ENCODE measurements around the gene DSCAML1. TPM values are rescaled to one million over a fixed set of nuclear protein-coding genes. Genes with fewer than 3 reads are reported as not detected.

Gene DSCAML1
- total and polyA plus RNA-seq, 2 of the 8 experiments (the other 6 are each of a cell fraction or from before 2014, with no cell fraction given), result 0.19 to 0.24 TPM

DNA sequence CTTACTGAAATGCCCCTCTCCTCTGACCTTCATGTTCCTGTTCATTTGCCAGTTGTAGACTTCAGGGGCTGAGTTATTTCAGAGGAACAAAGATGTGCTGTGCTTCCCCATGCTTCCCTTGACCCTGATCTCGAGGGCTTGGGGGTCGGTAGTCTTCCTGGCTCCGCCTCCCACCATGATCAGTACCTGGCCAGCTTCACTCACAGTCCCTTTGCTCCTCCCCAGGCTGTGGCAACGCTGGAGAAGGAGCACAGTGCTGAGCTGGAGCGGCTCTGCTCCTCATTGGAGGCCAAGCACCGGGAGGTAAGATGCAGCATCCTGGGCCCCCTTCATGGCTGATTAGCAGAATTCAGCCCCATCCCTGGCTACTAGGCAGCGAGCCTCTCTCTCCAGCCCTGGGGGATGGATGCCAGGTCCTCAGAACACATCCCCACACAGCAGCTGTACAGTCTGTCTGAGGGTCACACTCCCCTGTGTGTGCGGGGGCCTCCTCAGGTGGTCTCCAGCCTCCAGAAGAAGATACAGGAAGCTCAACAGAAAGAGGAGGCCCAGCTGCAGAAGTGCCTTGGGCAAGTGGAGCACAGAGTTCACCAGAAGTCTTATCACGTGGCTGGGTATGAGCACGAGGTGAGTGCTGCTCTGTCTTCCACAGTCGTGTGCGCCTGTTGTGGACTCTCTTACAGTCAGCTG lies 404.9 kb downstream of the DSCAML1 start:
- Histone ChIP-seq H3K4ac (replicated peaks; ENCODE audit: insufficient read length, low read depth, low read length) (no peak overlapping the region), H3K36me3 (ENCODE audit: control insufficient read depth in 2 of 4, insufficient read depth in 4 of 4, low read length in 3 of 4) (peaks cover 0 to 43% (median 21%) of the 10 kb centered on the region in 4 experiments; a peak in 7 of 8 replicates), H3K79me2 (ENCODE audit: control insufficient read depth in 1 of 2, insufficient read depth in 2 of 2, low read length in 2 of 2) (no peaks in the 10 kb centered on the region), H4K8ac (ENCODE audit: extremely low read depth, insufficient read depth, low read length) (no peak overlapping the region), H3K23me2 (ENCODE audit: low read depth, low read length) (no peaks in the 10 kb centered on the region), H4K91ac (replicated peaks; ENCODE audit: insufficient read length, low read length) (no peak overlapping the region), H3K4me1 (replicated peaks in 1 of 4; ENCODE audit: control insufficient read depth in 3 of 4, insufficient read depth in 4 of 4, low read length in 3 of 4) (no peaks in the 10 kb centered on the region), H2BK5ac (ENCODE audit: low read depth, low read length) (no peak overlapping the region), H2AFZ (ENCODE audit: low read length) (no peak overlapping the region), H2BK12ac (ENCODE audit: low read depth, low read length) (no peak overlapping the region), H3K14ac (ENCODE audit: insufficient read length) (no peak overlapping the region), H2AK5ac (ENCODE audit: low read depth, low read length) (no peak overlapping the region), H4K5ac (ENCODE audit: insufficient read length, low read depth, low read length) (no peak overlapping the region), H2BK20ac (ENCODE audit: low read length) (no peak overlapping the region), H3K27me3 (replicated peaks in 1 of 4; ENCODE audit: control insufficient read depth in 3 of 4, extremely low read depth in 1 of 4, insufficient read depth in 3 of 4, low read length in 3 of 4) (no peaks in the 10 kb centered on the region), H3K9me3 (ENCODE audit: insufficient read depth in 2 of 2, low read depth in 1 of 2, low read length in 1 of 2) (peaks cover 0 to 5% of the 10 kb centered on the region in 2 experiments; a peak in 1 of 4 replicates), H4K20me1 (replicated peaks in 1 of 2; ENCODE audit: control insufficient read depth in 1 of 2, insufficient read depth in 2 of 2, low read length in 2 of 2) (peaks cover 4 to 8% of the 10 kb centered on the region in 2 experiments), H3K4me3 (ENCODE audit: extremely low read depth in 1 of 4, insufficient read depth in 2 of 4, low read depth in 3 of 4, low read length in 4 of 4) (no peak overlapping the region), H3K18ac (ENCODE audit: extremely low read depth, low read length) (no peak overlapping the region), H3K4me2 (ENCODE audit: insufficient read depth in 1 of 2, low read depth in 2 of 2, low read length in 2 of 2) (no peak overlapping the region), H3K56ac (replicated peaks; ENCODE audit: insufficient read length, low read depth, low read length) (no peak overlapping the region), H2BK120ac (replicated peaks; ENCODE audit: low read depth, low read length) (no peak overlapping the region), H3K9ac (replicated peaks in 1 of 4; ENCODE audit: extremely low read depth in 1 of 4, low read depth in 3 of 4, low read length in 3 of 4) (no peak overlapping the region), H3K79me1 (ENCODE audit: low read depth, low read length) (no peaks in the 10 kb centered on the region; the same call in 1 of the 2 replicates), H2BK15ac (ENCODE audit: low read length) (no peak overlapping the region), H3K23ac (ENCODE audit: insufficient read length) (no peak overlapping the region), H3K27ac (ENCODE audit: low read depth, low read length) (no peak overlapping the region)
- ChIA-PET POLR2A (ENCODE audit: partially characterized antibody) (no interaction called here), CTCF (ENCODE audit: partially characterized antibody) (interaction anchor here (0.8 to 1.9 kb wide), 2 partner anchors 12 to 89 kb away, joined by 3 to 8 read pairs; no protein-coding TSS in a partner anchor)
- DNase-seq (ENCODE audit: low read depth in 1 of 2, low spot score in 2 of 2) (no peak), FAIRE-seq (no peak)
- TF ChIP-seq YY1 (IDR thresholded peaks at IDR 0.05; ENCODE audit: low read depth, low read length) (no peak), CHD2 (IDR thresholded peaks at IDR 0.05; ENCODE audit: low read length) (no peak), RAD21 (IDR thresholded peaks at IDR 0.05 in 1 of 2, conservative IDR thresholded peaks at IDR 0.05 in 1 of 2; ENCODE audit: low read depth in 2 of 2, low read length in 2 of 2) (no peak), TCF12 (IDR thresholded peaks at IDR 0.05; ENCODE audit: low read depth, low read length) (no peak), KDM5A (IDR thresholded peaks at IDR 0.05; ENCODE audit: low read length) (no peak), BCL11A (IDR thresholded peaks at IDR 0.05; ENCODE audit: low read depth in 2 of 2, low read length in 2 of 2) (no peak)
- TF ChIP-seq, protein P1, sequence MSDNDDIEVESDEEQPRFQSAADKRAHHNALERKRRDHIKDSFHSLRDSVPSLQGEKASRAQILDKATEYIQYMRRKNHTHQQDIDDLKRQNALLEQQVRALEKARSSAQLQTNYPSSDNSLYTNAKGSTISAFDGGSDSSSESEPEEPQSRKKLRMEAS (IDR thresholded peaks at IDR 0.05), result no peak
- WGBS, 2 experiments (ENCODE audit: extremely low coverage in 1 of 2, insufficient coverage in 1 of 2, insufficient read length in 1 of 2, insufficient replicate concordance in 2 of 2, low coverage in 1 of 2, low lambda C conversion rate in 2 of 2, missing lambda C conversion rate in 1 of 2), result 90% methylated on average over 12 of the region's 12 CpGs; no CpG with 5 or more reads in 1 of the 2 experiments

Measured in H1 (cell line).